Fibroblast of skin of left quadriceps (primary cell): Measurements from ENCODE around the gene FAM107A.

Experiments used
- DNase-seq, 2 experiments: peaks; one replicate each; pipeline ENCODE4 v3.0.0-alpha.2; 2013; ENCODE audit warnings: low read depth in 2 of 2

FAM107A gene, protein sequence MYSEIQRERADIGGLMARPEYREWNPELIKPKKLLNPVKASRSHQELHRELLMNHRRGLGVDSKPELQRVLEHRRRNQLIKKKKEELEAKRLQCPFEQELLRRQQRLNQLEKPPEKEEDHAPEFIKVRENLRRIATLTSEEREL

DNA sequence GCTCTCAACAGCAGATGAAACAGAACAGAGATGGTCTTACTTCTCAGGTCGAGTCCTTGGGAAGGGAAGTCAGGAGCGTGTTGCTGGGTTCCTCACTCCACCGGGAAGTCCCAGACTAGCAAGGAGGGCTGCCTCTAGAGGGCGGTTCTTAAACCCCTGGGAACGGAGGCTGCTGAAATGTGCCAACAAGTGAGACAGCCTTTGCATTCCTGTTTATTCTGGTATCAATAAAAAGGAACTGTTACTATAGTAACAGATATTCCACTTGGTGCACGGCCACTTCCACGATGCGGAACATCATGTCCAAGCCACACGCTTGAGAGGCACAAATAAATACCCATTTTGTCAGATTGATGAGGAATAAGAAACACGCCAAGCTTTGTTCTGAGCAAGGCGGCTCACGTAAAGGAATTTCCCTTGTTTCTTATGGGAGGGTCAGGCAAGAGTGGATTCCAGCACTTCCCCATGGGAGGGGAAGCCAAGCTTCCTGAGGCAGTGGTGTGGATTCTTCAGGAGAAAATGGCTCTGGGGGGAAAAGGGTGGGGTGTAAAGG is at the start of gene FAM107A:
TSS of gene FAM107A (minus strand) at position 123 of the 553 bp plus-strand sequence. CDS start 7,531 bp downstream, outside the sequence.
- no peak for DNase-seq

DNA sequence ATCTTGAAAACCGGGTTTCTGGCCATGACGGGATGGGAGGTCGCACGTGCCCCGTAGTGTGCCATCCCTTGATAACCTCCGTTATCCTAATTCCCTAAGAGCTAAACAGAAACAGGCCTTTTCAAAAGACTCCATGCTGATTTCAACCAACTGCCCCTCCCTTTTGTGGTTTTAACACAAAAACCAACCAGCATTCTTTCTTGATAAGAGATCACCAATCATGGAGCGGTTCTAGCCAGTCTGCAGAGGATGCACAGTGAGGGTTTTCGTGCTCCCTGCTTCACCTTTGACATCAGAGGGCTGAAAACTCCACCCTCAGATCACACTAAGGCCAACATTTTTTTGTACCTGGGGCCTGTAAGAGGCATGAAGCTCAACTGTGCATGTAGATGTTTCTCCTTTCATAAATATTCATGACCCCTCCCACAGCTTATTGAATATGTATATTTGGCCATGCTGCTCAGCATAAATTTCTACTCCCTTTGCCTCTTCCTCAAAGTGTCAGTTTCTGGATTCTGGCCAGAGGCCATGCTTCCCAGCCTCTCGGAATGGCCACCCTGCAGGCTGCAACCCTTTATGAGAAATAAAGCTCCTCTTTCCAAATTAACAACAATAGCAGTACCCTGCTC is 48.1 kb upstream of the FAM107A start:
- no peak for DNase-seq

DNA sequence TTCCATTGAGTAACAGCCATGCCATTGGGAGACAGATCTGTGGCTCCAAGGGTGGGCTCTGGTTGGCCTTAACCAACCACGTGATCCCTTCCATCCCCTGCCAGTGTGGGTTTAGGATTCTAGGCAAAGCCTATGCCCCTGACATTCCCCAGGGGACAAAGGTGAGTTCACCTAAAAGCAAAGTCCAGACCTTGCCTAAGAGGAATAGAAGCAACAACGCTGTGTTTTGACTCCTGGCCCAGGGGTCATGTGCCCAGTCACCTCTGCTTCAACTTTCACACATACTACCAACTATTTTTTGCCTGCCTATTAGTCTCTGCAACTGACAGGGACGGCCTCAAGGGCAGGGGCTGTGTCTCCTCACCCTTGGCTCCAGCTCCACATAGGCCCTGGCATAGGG is 47.4 kb upstream of the FAM107A start:
- no peak for DNase-seq

DNA sequence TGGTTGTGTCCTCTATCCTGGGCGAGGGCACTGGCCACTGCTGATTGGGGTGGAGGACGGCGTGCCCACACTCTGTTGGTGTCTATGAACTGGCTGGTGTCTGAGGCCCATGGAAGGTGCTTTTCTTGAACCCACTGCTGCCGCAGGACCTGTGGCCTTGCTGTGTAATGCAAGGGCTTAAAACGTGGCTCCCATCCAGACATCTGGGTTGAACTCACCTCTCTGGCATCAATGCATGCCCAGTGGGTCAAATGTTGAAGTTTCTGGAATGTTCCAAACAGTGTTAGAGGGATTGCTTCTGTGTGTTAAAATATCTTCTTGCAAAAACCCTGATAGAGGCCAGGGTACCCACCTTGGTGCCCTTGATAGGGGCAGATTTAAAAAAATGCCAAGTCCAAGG is 46.8 kb upstream of the FAM107A start:
- no peak for DNase-seq

DNA sequence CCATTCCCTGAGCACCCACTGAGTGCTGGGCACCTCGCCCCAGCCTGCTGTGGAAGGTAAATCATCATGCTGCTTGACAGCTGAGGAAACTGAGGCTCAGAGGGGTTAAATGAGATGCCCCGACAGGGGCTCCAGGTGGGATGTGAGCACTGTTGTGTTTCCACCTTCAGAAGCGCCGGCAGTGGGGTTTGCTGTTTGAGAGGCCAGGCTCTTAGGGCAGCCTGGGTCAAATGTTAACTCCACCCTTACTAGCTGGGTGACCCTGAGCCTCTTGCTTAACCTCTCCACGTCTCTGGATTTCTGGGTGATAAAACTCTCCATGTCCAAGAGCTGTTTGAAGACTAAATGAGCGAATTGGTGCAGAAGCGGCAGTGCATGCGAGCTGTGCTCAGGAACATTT is 46.3 kb upstream of the FAM107A start:
- DNase-seq: no peak

DNA sequence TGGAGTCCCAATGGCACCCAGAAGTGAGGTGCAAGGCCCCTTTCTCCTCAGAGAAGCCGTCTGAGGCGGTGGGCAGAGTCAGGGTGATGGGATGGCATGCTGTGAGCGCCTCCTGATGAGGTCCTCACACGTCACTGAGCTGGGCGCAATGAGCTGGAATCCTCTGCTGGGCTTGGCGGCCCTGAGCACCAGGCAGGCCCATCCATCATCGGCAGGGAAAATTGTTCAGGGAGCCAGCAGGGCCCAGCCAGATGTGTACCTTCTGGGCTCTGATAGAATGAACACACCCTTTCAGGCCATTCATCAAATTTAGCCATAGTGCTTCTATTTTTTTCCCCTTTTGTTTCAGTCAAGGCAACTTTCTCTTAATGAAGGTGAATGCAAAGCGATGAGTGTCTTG is 45.7 kb upstream of the FAM107A start:
- DNase-seq: no peak

DNA sequence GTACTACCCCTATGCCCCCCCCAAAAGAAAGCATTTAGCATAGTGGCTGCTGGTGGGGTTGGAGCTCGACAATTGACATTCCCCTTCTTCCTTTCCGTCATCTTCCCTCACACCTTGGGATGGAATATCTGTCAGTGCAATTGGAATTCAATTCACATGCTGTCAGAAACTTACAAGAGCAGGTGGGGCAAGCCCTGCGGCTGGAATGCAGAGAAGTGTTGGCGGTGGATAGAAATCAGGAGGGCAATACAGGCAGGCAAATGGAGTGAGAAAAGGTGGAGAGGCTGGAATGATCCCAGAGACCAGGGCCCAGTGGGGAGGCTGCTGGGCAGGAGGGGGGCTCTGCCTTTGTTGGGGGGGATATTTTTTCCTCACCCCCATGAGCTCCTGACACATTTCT is 45.2 kb upstream of the FAM107A start:
- no peak for DNase-seq

DNA sequence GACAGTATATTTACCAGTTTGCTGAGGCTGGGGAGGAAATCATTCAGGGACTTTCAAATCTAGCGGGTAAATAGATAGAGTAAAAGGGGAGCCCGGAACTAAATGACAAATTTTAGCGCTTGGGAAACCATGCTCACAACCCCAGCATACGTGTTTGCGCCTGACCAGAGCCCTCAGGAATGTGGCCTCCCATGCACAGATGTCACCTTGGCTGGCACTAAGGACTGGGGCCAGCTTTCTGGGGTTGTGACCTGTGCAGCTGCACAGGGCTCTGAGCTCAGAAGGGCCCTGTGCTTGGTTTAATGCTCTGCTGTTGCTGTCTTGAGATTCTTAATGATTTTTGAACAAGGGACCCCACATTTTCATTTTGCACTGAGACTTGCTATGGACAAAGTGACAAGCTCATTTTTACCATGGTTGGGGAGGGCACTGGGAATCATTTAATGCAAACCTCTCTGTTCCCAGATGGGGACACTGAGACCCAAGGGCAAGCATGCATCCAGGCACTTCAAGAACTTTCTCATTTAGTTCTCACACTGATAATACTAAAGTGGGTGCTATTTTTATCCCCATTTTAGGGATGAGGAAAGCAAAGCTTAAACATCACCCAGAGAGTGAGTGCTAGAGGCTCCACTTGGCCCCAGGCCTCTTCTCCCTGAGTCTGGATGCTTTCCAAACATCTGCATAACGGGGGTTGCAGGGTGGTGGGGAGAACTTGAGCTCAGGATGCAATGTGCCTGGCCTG is 44.1 kb upstream of the FAM107A start:
- DNase-seq: no peak

DNA sequence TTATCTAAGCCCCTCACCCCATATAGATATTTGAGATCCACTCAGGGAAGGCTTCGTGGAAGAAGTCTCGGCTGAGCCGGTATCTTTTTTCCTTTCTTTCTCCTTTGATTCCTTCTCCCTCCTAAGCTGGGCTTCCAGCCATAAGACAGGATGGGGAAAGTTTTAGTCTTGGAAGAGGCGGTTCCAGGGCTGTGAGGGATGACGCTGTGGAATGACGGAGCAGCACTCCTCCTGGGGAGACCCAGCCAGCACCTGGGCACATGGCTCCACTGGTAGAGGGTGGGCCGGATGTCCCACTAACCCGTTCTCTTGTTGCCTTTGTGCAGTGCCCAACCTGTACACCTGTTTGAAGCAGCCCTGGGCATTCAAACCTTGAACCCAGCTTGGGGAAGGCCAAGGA is 43.2 kb upstream of the FAM107A start:
- DNase-seq: no peak

DNA sequence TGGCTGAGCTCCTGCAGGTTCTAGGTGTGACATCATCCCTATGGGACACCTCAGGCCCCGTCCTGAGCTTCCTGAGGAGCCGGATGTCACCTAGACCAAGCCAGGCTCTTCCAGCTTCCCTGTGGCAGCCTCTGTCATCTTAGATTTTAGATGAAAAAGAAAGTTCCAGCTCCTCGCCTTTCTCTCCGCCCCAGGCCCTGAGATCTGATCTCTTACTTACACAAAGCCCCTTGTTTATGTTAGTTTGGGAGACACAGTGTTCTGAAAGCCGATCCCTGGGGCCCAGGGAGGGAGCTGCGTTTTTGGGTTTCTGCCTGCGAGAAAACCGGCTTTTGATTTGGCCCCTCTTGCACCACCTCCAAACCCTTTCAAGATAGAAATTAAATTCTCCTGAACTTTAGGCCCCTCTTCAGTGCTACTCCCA is 40.2 kb upstream of the FAM107A start:
- DNase-seq: no peak

DNA sequence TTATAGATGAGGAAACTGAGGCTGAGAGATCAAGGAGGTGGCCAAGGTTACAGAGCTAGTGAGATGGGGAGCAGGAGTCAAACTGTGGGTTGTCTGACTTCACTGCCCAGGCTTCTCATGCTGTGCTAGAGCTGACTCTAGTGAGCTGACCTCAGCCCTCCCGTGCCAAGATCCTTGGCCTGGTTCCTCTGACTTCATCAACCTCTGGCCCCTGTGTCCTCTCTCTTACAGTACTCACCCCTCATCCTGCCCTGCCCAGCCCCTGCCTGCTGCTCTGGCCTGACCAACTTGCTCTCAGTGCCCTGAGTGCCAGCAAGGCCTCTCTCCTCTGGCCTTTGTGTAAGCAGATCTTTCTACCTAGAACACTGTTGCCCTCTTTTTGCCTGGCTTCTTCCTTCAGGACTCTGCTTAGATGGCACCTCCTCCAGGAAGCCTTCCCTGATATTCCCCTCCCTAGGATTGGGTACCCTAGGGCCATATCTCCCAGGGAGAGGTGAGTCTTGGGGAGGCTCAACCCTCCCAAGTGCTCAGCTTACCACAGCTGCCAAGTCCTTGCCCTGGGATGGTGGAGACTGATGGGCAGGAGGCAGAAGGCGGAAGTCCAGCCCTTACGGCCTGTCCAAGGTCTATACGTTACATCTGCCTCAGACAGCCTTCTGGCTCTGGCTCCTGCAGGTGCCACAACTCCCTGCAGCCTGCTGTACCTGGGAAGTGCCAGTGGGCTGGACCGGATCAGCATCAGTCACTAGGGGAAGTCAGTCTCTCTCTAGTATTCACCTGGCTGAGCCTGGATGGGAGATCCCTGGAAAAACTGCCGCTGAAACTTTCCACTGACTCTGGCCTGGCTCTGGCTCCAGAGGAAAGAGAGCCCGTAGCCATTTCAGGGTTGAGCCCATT is 36.3 kb upstream of the FAM107A start:
- DNase-seq: no peak

DNA sequence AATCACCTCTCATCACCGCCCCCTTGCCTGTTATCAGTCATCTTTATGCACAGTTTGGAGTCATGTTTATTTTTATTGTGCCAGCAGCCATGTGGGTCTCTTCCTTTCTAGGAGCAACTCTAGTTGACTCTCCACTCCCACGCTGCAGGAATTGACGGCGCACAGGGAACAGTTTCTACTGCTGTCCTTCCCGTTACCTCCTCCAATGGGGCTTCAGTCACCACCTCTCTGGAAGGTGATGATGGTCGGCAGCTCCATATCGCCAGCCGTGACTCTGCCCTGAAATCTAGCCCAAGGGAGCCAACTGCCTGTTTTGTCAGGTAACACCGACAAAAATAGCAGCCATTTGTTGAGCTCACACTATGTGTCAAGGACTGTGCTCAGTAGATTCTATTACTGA is 35.6 kb upstream of the FAM107A start:
- DNase-seq: no peak

DNA sequence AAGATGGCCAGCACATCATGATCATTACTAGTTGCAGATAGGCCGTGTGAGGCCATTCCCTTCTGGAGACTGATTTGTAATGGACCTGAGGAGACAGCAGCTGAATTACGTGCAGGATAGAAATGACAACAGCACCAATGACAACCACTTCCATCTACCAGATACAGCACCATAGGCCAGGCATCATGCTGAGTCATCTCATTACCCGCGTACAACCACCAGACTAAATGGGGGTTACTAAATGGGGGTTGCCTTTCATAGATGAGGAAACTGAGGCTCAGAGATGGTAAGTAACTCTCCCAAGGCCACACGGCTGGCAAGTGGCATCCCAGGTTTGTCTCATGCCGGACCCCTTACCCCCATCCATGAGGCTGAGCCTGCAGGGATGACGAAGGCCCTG is 32.8 kb upstream of the FAM107A start:
- no peak for DNase-seq

DNA sequence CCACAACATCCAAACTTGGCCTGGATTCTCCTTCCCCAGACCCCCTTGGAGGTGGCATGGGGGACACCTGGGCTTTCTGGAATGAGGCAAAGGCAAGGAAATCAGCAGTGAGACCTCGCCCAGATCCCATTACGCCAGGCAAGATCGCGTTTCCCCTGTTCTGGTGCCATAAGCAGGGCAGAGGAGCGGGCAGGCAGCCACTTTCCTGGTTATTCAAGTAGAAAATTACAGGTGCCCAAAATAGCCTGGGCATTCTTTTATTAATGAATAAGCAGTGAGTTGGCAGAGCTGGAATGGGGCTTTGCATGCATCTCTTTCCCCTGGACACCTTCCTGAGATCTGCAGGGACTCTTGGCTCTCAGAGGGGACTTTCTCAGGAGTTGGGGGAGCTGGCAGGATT is 31.5 kb upstream of the FAM107A start:
- DNase-seq: no peak

DNA sequence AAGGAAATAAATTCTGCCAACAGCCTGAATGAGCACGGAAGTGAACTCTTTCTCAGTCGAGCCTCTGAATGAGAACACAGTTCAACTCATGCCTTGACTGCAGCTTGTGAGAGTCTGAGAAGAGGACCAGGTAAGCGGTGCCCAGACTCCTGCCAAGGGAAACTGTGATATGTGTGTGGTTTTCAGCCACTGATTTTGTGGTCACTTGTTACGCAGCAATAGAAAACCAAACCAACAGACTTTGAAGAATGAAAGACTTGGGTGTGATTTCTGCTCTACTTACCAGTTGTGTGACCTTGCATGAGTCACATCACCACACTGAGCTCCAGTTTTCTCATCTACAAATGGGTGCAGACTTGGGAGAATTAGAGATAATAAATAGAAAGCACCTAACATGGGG is 30.6 kb upstream of the FAM107A start:
- no peak for DNase-seq

DNA sequence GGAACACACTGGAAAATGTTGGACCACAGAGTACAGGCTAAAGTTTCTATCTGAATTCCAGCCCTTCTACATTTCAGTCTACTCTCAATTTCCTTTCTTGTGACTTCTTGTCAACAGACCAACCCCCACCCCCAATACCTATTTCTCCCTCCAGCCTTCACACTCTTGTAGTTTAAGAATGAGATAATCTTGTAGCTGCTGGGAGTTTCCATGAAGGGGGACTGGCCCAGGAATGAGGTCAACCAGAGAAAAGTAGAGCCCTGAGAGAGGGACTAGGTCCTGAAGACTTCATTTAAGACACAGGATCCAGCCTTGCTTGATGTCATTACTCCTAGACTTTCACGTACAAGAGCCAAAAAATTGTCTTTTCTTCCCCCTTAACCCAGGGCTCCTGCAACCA is 29.5 kb upstream of the FAM107A start:
- no peak for DNase-seq

DNA sequence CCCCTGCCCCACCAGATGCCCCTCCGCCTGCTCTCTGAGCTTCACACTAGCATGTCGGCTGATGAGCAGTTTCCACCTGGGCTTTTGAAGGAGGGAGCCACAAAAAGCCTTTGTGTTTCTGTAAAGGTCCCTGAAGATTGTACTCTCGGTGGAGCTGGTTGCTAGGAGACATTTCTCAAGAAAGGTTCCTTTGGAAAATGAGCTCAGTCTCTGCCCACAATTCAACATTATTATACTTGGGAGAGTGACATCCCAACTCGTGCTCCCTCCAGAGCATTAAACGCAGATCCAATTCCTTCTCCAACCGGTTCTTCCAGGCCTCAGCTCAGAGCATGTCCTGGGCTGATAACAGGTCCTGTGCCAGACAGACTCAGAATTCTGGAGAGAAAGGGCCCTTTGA is 26.8 kb upstream of the FAM107A start:
- no peak for DNase-seq

DNA sequence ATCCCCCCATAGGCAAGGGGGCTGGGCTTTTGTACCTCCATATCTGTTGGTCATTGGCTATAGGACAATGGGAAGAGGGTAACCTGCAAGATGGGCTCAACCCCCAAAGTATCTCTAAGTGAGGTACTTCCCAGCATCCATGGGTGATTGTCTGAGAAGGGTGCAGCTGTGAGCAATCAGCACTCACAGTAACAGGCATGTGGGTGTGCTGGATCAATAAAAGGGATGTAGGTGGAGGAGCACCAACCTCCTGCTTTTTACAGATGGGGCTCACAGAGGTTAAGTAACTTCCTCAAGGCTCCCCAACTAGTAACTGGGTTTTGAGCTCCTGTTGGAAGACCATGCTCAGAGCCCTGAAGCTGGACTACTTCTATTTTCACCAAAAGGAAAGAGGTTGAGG is 26.4 kb upstream of the FAM107A start:
- no peak for DNase-seq

DNA sequence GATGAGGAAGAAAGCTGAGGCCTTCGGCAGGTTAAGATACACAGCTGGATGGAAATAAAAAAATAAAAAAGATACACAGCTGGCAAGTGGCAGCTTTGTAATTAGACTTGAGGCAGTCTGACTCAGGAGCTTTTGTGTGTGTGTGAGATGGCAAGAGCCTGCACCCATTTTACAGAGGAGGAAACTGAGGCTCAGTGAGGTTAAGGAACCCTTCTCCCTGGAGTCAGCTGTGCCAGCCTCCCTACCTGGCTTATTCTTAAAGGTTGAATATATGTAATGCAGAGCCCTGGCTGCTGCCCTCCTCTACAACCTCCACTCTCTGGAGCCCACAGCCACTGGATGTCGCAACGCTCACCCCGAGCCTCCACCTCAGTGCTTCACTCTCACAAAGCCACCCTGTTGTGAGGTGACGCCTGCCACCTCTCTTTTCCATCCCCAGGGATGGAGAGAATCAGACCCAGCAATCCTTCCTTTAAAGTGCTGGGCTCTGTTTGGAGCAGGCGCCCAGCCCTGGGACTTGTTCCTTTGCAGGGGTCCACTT is 20.6 kb upstream of the FAM107A start:
- DNase-seq: no peak

DNA sequence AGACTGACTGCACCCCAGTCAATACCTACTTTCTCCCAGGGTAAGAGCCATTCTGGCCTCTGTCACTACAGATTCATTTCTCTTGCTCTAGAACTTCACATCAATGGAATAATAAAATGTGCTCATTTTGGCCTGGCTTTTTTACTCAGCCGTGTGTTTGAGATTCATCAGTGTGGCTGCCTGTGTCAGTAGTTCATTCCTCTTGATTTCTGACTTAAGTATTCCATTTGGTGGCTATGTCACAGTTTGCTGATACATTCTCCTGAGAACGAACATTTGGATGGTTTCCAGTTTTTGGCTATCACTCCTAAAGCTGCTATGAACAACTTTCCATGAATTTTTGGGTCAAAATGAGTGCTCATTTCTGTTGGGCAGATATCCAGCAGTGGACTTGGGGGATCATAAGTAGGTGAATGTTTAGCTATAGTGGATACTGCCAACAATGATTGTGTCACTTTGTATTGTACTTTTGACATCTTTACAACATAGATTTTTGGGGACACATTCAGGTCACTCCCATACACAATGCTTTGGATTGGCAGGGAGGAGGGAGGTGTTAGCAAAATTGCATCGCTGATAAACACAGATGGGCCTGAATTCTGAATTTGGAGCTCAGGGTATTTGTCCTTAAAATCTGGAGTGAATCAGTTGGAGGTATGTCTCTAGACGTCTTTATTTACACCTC is 19.8 kb upstream of the FAM107A start:
- DNase-seq: no peak

DNA sequence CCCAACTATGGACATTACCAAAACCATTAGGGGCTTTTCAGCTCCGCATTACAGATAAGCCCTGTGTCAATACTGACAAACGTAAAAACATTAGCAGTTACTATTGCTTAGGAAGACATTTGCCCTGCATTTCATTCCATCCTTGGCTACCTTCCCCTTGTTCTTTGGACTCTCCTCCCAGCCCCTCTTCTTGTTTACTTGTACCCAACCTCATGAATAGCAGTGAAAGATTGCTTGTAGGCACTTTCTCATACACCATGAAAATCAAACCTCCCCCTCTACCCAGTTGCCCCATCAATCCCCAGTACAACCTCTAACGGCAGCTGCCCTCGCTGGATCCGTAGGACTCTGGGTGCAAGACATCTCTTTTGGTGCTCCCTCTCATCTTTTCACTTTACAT is 16.9 kb upstream of the FAM107A start:
- DNase-seq: no peak
